ENCODE results near the gene EGR2. TPM values are rescaled to one million over a fixed set of nuclear protein-coding genes. Genes with fewer than 3 reads are reported as not detected.
"Not testable (repeated sequence)": the region's sequence is repeated elsewhere in the genome, so short reads cannot be mapped to it uniquely, and the experiment has no call there.

Gene EGR2
- total RNA-seq, 1 experiment from 2014 or later: 0.82 TPM

DNA sequence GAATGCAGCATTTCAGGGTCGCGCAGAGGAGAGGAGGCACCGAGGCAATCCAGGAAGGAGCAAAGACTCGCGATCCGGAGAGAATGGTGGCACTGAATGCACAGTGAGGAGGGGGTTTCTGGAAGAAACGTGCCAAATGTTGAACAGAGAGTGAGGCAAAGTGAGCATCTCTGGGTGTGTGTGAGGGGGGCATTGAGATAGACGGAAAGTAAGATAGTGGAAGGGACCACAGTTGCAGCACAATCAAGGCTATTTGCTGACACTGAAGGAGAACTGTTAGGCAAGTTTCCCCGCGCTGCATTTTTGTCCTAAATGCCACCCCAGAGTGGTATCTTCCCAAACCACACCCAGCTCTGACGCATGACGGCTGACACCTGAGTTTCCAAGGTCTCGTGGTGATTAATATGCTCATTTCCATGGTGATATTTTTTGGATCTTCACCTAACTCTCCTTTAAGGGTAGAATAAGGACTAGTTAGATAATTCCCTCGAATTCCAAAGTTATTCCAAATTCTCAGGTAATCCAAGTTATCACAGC lies 26.1 kb downstream of the EGR2 start:
- intact Hi-C loops (cut with micrococcal nuclease; ENCODE audit: unreplicated experiment): no loop called here
- no peak for DNase-seq (ENCODE audit: low read depth, low spot score)
- no peak overlapping the region for H3K4me3 ChIP-seq (ENCODE audit: low read depth in 2 of 2, low read length in 2 of 2)
- no TSS peak for BruUV-seq (replicated peaks)
- TF ChIP-seq, protein P1, sequence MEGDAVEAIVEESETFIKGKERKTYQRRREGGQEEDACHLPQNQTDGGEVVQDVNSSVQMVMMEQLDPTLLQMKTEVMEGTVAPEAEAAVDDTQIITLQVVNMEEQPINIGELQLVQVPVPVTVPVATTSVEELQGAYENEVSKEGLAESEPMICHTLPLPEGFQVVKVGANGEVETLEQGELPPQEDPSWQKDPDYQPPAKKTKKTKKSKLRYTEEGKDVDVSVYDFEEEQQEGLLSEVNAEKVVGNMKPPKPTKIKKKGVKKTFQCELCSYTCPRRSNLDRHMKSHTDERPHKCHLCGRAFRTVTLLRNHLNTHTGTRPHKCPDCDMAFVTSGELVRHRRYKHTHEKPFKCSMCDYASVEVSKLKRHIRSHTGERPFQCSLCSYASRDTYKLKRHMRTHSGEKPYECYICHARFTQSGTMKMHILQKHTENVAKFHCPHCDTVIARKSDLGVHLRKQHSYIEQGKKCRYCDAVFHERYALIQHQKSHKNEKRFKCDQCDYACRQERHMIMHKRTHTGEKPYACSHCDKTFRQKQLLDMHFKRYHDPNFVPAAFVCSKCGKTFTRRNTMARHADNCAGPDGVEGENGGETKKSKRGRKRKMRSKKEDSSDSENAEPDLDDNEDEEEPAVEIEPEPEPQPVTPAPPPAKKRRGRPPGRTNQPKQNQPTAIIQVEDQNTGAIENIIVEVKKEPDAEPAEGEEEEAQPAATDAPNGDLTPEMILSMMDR (IDR thresholded peaks at IDR 0.05): no peak
- TF ChIP-seq SIN3A (IDR thresholded peaks at IDR 0.05; ENCODE audit: borderline replicate concordance, insufficient read depth, low read depth, low read length): no peak
- no peak for TF ChIP-seq POLR2AphosphoS5 (IDR thresholded peaks at IDR 0.05; ENCODE audit: low read depth, low read length)
- TF ChIP-seq, protein P2, sequence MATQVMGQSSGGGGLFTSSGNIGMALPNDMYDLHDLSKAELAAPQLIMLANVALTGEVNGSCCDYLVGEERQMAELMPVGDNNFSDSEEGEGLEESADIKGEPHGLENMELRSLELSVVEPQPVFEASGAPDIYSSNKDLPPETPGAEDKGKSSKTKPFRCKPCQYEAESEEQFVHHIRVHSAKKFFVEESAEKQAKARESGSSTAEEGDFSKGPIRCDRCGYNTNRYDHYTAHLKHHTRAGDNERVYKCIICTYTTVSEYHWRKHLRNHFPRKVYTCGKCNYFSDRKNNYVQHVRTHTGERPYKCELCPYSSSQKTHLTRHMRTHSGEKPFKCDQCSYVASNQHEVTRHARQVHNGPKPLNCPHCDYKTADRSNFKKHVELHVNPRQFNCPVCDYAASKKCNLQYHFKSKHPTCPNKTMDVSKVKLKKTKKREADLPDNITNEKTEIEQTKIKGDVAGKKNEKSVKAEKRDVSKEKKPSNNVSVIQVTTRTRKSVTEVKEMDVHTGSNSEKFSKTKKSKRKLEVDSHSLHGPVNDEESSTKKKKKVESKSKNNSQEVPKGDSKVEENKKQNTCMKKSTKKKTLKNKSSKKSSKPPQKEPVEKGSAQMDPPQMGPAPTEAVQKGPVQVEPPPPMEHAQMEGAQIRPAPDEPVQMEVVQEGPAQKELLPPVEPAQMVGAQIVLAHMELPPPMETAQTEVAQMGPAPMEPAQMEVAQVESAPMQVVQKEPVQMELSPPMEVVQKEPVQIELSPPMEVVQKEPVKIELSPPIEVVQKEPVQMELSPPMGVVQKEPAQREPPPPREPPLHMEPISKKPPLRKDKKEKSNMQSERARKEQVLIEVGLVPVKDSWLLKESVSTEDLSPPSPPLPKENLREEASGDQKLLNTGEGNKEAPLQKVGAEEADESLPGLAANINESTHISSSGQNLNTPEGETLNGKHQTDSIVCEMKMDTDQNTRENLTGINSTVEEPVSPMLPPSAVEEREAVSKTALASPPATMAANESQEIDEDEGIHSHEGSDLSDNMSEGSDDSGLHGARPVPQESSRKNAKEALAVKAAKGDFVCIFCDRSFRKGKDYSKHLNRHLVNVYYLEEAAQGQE (IDR thresholded peaks at IDR 0.05; ENCODE audit: insufficient read depth in 1 of 2, low read depth in 2 of 2, low read length in 1 of 2): no peak
- TF ChIP-seq TCF7L2 (IDR thresholded peaks at IDR 0.05; ENCODE audit: low read depth, low read length): no peak
- H3K36me3 ChIP-seq (ENCODE audit: control insufficient read depth, insufficient read depth, low read length): no peaks in the 10 kb centered on the region
- ATAC-seq: no peak
- POLR2A ChIA-PET: no interaction called here
- peaks cover 8% of the 10 kb centered on the region for H3K27me3 ChIP-seq (ENCODE audit: control insufficient read depth, insufficient read depth, low read length)
- H3K27ac ChIP-seq (ENCODE audit: low read length): no peak overlapping the region
- CTCF ChIA-PET: no interaction called here
- in situ Hi-C loops (cut with HindIII; ENCODE audit: low pct_unique_long_range_greater_than_20kb, low sequenced_read_pairs): no loop called here
- H3K4me1 ChIP-seq (ENCODE audit: control insufficient read depth, insufficient read depth, low read length): no peaks in the 10 kb centered on the region
- H3K9me3 ChIP-seq (ENCODE audit: control insufficient read depth, insufficient read depth, low read depth, low read length): no peaks in the 10 kb centered on the region

DNA sequence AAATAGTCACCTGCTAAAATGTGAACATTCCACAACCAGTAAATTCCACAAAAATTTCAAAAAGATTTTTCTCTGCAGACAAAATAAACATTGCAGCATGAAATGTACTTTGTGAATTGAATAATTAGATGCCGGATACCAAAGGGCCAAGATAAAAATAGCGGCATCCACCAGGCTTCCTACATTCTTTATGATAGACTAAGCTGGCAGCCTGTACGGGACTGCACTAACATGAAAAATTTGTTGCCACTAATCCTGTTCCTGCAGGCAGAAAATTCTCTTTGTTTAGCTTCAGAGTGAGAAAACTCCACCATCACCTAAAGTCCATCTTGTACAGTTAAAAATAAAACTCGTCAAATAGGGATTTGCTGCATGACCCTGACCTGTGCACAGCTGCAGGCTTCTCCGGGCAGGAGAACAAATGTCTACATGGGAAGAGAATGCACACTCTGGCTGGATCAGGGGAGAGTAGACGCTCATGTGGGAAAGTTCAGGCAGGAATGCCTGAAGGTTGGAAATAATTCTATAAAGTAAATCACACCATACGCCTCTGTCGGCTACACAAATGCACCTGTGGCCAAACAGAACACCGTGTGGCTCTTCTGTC lies 27.2 kb downstream of the EGR2 start:
- ATAC-seq (no peak), DNase-seq (ENCODE audit: low read depth, low spot score) (no peak)
- no peaks in the 10 kb centered on the region for H3K4me1 ChIP-seq (ENCODE audit: control insufficient read depth, insufficient read depth, low read length)
- no peaks in the 10 kb centered on the region for H3K36me3 ChIP-seq (ENCODE audit: control insufficient read depth, insufficient read depth, low read length)
- in situ Hi-C loops (cut with HindIII; ENCODE audit: low pct_unique_long_range_greater_than_20kb, low sequenced_read_pairs): no loop called here
- no peak overlapping the region for H3K4me3 ChIP-seq (ENCODE audit: low read depth in 2 of 2, low read length in 2 of 2)
- CTCF ChIA-PET: no interaction called here
- POLR2A ChIA-PET: no interaction called here
- H3K27me3 ChIP-seq (ENCODE audit: control insufficient read depth, insufficient read depth, low read length): peaks cover 4% of the 10 kb centered on the region; the same call in 1 of the 2 replicates
- intact Hi-C loops (cut with micrococcal nuclease; ENCODE audit: unreplicated experiment): no loop called here
- no peak overlapping the region for H3K27ac ChIP-seq (ENCODE audit: low read length)
- TF ChIP-seq, protein P2 (IDR thresholded peaks at IDR 0.05; ENCODE audit: insufficient read depth in 1 of 2, low read depth in 2 of 2, low read length in 1 of 2): no peak
- TF ChIP-seq SIN3A (IDR thresholded peaks at IDR 0.05; ENCODE audit: borderline replicate concordance, insufficient read depth, low read depth, low read length) (no peak), POLR2AphosphoS5 (IDR thresholded peaks at IDR 0.05; ENCODE audit: low read depth, low read length) (no peak), TCF7L2 (IDR thresholded peaks at IDR 0.05; ENCODE audit: low read depth, low read length) (no peak)
- TF ChIP-seq, protein P1 (IDR thresholded peaks at IDR 0.05): no peak
- H3K9me3 ChIP-seq (ENCODE audit: control insufficient read depth, insufficient read depth, low read depth, low read length): no peaks in the 10 kb centered on the region
- no TSS peak for BruUV-seq (replicated peaks)

DNA sequence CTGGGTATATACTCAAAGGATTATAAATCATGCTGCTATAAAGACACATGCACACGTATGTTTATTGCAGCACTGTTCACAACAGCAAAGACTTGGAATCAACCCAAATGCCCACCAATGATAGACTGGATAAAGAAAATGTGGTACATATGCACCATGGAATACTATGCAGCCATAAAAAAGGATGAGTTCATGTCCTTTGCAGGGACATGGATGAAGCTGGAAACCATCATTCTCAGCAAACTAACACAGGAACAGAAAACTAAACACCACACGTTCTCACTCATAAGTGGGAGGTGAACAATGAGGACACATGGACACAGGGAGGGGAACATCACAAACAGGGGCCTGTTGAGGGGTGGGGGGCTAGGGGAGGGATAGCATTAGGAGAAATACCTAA lies 27.9 kb downstream of the EGR2 start:
- H3K27me3 ChIP-seq (ENCODE audit: control insufficient read depth, insufficient read depth, low read length); H3K9me3 ChIP-seq (ENCODE audit: control insufficient read depth, insufficient read depth, low read depth, low read length); POLR2A ChIA-PET; H3K27ac ChIP-seq (ENCODE audit: low read length); H3K4me3 ChIP-seq (ENCODE audit: low read depth in 2 of 2, low read length in 2 of 2); H3K36me3 ChIP-seq (ENCODE audit: control insufficient read depth, insufficient read depth, low read length); ATAC-seq; intact Hi-C loops (cut with micrococcal nuclease; ENCODE audit: unreplicated experiment); CTCF ChIA-PET; BruUV-seq (replicated peaks); DNase-seq (ENCODE audit: low read depth, low spot score); in situ Hi-C loops (cut with HindIII; ENCODE audit: low pct_unique_long_range_greater_than_20kb, low sequenced_read_pairs); H3K4me1 ChIP-seq (ENCODE audit: control insufficient read depth, insufficient read depth, low read length): not testable (repeated sequence)

All from Panc1 (cell line).